HG03280 (cell line): ENCODE measurements around the gene NAGK.
"Not testable (repeated sequence)": the region's sequence is repeated elsewhere in the genome, so short reads cannot be mapped to it uniquely, and the experiment has no call there.

Experiments used
- ATAC-seq: cut with Tn5 transposase; IDR thresholded peaks from one replicate; pipeline ENCODE4 v1.9.1; 2021; ENCODE audit warnings: mild to moderate bottlenecking, moderate library complexity; ENCODE audit not compliant: unreplicated experiment

NAGK gene

DNA sequence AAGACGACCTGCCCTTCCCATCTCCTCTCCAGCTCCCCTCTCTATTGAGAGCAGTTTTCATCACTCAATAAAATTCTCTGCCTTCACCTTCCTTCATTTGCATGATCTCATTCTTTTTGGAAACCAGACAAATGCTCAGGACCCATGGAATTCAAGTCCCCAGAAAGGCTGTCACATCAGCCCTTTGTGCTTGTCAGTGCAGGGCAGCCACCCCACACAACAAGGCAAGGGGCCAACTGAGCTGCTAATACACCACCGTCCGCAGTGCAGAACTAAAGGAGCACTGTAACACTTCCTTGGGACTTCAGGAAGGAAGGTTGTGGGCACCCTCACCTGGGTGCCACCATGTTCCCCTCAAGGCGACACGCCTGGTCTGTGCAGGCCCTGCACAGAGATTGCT lies 35.4 kb downstream of the NAGK start:
- no peak for ATAC-seq

DNA sequence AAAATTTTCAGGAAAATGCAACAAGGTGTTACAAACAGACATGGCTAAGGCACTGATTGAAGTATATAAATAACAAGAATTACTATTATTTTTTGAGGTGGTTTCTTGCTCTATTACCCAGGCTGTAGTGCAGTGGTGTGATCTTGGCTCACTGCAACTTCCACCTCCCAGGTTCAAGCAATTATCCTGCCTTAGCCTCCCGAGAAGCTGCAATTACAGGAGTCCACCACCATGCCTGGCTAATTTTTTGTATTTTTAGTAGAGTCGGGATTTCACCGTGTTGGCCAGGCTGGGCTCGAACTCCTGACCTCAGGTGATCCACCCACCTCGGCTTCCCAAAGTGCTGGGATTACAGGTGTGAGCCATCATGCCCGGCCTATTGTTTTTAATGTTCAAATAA lies 38.0 kb downstream of the NAGK start:
- not testable (repeated sequence) for ATAC-seq

DNA sequence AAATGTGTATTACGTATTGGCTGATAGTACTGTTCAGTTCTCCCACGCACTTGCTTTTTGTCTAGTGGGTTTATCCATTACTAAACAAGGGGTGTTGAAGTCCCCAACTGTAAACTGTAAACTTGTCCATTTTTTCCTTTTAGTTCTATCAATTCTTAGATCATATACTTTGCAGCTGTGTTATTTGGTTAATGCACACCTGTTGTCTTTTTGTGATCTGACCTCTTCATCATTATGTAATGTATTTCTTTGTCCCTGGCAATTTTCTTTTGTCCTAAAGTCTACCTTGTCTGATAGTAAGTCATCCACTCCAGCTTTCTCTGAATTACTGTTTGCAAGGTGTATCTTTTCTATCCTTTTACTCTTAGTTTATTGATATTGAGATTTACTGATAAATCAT lies 39.6 kb downstream of the NAGK start:
- no peak for ATAC-seq

DNA sequence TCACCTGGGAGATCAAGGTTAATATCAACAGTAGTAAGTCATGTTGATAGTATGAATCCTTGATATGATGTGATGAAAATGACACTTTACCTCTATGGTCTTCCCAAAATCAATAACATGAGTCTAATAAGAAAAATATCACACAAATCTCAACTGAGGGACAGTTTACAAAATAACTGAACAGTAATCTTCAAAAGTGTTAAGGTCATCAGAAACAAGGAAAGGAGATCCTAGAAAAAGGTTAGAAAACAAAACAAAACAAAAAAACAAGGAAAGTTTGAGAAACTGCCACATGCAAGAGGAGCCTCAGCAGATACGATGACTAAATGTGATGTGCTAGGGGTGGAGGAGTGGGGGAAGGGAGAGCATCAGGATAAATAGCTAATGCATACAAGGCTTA lies 45.4 kb downstream of the NAGK start:
- no peak for ATAC-seq

DNA sequence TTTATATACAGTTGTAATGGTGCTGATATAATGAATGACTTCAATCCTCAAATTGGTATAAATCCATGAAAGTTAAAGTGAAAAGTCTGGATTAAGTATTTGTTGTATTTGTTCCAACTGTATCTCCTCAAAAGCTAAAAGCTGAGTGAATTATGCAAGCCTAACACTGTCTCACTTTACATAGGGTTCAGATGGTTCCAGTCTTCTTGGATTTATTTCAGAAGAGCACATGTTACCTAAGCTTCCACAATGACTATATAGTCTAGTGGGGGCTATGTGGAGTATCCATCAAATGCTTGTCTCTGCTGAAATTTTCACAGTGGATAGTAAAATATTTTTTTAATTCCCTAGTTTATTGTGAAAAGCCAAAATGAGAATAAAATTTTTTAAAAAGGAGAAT lies 48.6 kb downstream of the NAGK start:
- no peak for ATAC-seq

DNA sequence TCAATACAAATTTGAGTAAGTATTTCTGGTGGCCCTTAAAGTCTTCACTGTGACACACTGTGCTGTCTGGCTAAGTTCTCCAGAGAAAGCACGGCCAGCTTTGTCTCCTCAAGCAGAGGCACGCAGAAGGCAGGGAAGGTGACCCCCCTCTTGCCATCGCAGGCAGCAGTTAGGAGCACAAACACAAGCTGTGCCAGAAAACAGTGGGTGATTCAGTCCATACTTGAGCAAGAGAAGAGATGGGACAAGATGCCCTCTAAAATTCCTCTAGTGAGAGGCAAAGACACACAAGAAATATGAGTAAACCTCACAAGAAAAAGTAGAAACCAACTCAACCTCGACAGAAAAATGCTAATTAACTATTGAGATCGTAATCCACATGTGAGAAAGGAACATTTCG lies 51.7 kb downstream of the NAGK start:
- ATAC-seq, result no peak

DNA sequence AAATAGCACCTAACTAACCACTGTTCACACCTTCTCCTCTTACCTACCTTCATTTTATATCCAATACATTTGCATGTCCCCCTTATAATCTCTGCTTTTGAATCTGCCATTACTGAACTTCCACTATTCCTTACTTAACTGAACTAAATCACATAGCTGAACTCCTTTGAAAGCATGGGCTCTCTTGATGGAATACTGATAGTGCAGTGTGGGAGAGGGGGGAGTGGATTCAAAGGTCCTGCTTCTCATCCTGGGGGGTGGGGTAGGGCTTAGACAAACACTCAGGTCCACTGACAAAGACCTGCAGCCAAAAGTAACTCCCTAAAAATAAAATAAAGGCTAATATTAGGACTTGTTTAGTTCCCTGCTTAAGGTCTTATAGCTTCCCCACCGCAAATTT lies 53.0 kb downstream of the NAGK start:
- no peak for ATAC-seq

DNA sequence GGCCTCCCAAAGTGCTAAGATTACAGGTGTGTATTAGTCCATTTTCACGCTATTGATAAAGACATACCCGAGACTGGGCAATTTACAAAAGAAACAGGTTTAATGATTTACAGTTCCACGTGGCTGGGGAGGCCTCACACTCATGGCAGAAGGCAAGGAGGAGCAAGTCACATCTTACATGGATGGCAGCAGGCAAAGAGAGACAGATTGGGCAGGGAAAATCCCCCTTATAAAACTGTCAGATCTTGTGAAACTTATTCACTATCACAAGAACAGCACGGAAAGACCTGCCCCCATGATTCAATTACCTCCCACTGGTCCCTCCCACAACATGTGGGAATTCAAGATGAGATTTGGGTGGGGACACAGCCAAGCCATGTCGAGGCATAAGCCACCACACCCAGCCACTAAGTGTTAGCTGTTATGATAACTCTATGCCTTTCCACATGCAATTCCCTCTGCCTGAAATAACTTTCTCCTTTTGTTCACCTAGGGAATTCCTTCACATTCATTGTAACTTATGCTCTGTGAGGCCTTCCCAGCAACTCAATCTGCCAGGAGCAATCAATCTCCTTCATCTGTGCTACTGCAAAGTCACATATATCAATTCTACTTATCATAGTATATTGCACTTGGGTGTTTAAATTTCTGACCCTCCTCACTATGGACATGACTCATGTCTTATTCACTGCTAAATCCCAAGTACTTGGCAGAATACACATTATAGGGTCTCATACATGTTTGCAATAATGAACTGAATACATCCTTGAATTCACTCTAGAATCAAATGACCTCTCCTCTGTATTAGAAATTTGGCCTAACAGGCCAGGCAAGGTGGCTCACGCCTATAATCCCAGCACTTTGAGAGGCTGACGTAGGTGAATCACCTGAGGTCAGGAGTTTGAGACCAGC lies 54.2 kb downstream of the NAGK start:
- ATAC-seq, result no peak

DNA sequence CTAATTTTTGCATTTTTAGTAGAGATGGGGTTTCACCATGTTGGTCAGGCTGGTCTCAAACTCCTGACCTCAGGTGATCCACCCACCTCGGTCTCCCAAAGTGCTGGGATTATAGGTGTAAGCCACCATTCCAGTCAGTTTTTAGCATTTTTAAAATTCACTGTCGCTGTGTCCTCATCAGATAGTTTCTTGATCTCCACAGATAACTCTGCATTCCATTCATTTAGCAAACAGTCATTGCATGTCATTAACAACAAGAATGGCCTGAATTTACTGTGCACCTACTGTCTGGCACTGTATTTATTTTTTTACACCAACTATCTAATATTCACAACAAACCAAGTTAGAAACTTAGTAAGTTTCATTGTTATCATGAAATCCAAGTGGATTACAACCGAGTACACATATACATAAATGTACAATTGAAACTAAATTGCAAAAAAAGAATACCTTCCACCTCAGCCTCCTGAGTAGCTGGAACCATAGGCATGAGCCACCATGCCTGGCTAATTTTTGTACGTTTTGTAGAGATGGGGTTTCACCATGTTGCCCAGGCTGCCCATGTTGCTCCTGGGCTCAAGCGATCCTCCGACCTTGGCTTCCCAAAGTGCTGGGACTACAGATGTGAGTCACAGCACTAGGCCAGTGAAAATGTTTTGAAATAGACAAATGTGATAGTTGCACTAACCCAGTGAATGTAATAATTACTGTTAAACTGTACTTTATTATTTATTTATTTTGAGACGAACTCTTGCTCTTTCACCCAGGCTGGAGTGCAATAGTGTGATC lies 57.3 kb downstream of the NAGK start:
- ATAC-seq, result no peak

DNA sequence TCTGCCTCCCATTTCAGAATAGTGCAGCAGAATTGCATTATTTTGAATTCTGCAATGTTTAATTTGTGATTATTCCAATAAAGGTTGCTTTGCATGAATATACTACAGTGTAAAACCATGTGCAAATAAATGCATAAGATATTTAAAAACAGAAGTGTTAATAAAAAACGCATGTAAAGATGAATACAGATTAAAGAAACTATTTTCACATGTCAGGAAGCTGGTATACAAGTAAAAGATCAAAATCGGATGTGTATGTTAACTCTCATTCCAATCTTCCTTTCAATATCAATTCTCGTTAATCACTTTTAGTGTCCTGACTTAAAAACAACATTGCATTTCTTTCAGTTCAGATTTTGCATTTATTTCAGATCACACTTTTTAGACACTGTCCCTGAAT lies 58.5 kb downstream of the NAGK start:
- no peak for ATAC-seq
